ENCODE measurements around the gene SYNGR1.

DNA sequence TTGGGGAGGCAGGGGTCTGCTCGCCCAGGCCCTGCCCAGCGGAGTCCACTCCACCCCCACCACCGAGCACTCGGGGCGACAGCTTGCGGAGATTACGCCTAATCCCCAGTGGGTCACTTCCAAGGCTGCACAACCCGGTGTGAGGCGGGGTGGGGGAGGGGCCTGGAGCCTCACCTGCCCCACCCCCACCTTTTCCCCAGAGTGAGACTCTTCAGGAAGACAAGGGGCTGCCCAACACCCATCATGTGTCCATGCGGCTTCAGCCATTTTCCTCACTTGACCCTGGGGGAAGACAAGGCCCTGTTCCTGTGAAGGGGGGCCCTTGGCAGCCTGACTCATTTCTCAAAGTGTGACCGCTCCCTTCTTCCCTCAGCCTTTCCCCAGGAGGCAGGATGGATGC lies 12.5 kb downstream of the SYNGR1 start:
- TF ChIP-seq, protein P1, sequence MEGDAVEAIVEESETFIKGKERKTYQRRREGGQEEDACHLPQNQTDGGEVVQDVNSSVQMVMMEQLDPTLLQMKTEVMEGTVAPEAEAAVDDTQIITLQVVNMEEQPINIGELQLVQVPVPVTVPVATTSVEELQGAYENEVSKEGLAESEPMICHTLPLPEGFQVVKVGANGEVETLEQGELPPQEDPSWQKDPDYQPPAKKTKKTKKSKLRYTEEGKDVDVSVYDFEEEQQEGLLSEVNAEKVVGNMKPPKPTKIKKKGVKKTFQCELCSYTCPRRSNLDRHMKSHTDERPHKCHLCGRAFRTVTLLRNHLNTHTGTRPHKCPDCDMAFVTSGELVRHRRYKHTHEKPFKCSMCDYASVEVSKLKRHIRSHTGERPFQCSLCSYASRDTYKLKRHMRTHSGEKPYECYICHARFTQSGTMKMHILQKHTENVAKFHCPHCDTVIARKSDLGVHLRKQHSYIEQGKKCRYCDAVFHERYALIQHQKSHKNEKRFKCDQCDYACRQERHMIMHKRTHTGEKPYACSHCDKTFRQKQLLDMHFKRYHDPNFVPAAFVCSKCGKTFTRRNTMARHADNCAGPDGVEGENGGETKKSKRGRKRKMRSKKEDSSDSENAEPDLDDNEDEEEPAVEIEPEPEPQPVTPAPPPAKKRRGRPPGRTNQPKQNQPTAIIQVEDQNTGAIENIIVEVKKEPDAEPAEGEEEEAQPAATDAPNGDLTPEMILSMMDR (IDR thresholded peaks at IDR 0.05): no peak
- no peak for TF ChIP-seq POLR2A (IDR thresholded peaks at IDR 0.05)

All from thyroid gland (tissue), 4 donors.